Mucosa of gallbladder (tissue), 1 donor: ENCODE data around the gene LACTB. TPM values are rescaled to one million over a fixed set of nuclear protein-coding genes. Genes with fewer than 3 reads are reported as not detected.
A peak's percentile ranks its signal among the peaks of the same experiment; 100 is the strongest.
"Not testable (repeated sequence)": the region's sequence is repeated elsewhere in the genome, so short reads cannot be mapped to it uniquely, and the experiment has no call there.

ENCODE experiments used
- DNase-seq: peaks from one replicate; pipeline ENCODE4 v3.0.0-alpha.2; 2020; ENCODE audit warnings: low spot score
- total RNA-seq: library from RNA; stranded (reverse); gene quantifications from one replicate; pipeline ENCODE4 v1.2.1, GENCODE V29; 2021
- donor health status: DM: no; HTN: no; CAD: no.

Gene LACTB
- total RNA-seq, 1 donor from 2014 or later: 20.7 TPM

DNA sequence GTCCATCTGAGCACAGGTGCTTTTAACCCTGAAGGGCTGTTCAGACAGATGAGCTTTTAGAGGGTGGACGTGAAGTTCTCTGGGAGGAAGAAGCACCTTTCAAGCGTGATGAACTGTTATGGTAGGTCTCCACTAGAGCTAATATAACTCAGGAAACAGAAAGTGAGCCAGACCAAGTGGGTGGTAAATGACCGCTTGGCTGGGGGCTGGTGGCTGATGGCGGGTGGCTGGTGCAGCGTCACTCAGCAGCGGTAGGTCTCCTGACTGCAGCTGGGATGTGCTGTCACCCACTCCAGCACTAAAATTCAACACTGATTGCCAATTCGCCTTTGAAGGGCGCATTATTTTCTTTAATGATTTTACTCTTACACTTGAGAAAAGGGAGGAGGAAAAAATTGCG, 31.2 kb upstream of the LACTB start:
- DNase-seq: no peak

DNA sequence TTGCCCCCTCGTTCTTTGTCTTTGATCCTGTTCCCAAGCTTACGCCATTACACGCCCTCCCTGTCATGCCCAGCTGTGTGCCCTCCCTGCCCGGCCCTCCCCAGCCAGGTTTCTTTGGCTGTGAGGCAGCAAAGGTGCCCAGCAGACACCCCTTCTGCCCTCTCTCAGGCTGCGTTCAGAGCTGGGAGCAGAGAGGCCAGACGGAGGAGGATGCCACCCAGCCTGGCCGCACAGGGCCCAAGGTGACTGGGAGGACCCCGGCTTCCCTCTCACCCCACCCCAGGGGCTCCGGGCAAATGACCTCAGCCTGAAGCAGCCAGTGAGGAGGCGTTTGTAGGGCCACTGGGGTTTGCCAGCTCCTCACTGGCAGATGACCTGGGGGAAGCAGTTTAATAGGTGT, 30.8 kb upstream of the LACTB start:
- DNase-seq: no peak

GRCh38 chr15:63091679-63092446, 29.8 kb upstream of the LACTB start:
- DNase-seq: no peak

DNA sequence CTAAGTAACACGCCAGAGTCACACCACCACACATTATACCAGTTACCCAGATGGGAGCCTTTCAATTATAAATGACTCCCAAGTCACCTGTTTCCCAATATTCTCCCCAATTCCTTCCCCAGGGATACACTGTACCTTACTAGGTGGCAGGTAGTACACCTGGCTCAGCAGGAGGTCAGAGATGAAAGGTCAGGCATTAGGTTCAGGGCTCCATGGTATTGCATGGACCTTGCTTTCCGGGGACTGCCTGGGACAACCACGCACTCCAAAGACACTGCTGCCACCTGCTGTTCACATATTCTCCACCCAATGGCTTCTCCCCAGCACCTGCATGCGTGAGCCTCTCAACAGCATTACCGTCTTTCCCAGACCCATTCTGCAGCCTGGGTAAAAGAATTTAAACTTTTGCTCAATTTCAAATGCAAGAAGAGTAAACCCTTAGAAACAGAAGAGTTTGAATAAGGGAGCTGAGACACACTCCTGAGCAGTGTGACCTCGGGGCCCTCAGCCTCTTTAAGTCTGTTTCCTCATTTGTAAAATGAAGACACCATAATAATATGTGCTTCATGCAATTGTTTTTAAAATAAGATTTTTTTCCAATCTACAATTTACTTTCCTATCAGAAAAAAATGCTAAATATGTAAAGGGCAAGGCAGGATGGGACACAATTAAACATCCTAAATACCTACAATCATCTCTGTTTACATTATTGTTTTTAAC, 28.0 kb upstream of the LACTB start:
- DNase-seq: peak; percentile 86

DNA sequence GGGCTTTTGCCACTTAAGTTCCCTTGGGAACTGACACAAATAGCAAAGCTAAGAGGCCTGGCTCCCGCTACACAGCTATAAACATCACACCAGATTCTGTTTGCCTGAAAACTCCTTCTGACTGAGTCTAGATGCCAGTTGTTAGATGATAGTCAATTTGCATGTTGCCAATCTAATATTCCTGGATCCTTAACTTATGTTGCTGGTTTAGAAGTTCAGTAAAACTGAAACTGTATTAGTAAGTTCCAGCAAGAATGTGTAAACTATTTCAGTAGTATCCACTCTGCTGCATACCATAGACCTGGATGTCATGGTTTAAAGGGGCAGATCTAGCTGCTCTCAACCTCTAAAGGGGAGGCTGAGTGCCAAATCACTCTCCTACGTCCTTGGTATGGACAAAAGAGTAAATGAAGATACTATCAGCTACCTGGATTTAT, 27.1 kb upstream of the LACTB start:
- no peak for DNase-seq

DNA sequence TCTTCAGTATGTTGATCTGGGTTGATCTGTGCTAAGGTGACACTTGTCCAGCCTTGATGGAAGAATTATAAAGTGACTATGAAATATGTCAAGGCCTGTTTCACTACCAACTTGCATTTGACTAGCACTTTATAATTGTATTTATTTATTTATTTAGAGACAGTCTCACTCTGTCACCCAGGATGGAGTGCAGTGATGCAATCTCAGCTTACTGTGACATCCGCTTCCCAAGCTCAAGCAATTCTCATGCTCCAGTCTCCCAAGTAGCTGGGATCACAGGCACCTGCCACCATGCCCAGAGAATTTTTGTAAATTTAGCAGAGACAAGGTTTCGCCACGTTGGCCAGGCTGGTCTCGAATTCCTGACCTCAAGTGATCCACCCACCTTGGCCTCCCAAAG, 25.5 kb upstream of the LACTB start:
- DNase-seq: no peak

- DNase-seq: not testable (repeated sequence)
These were observed 22.8 kb upstream of the LACTB start for GRCh38 chr15:63098901-63099300.

GRCh38 chr15:63099581-63099980, 22.1 kb upstream of the LACTB start:
- not testable (repeated sequence) for DNase-seq

GRCh38 chr15:63103416-63103815, 18.2 kb upstream of the LACTB start:
- no peak for DNase-seq

- no peak for DNase-seq
These were observed 16.9 kb upstream of the LACTB start for GRCh38 chr15:63104727-63105126.

- DNase-seq: not testable (repeated sequence)
These were observed 16.3 kb upstream of the LACTB start for GRCh38 chr15:63105354-63105753.

GRCh38 chr15:63107895-63108546, 13.6 kb upstream of the LACTB start:
- DNase-seq: peak; percentile 80

DNA sequence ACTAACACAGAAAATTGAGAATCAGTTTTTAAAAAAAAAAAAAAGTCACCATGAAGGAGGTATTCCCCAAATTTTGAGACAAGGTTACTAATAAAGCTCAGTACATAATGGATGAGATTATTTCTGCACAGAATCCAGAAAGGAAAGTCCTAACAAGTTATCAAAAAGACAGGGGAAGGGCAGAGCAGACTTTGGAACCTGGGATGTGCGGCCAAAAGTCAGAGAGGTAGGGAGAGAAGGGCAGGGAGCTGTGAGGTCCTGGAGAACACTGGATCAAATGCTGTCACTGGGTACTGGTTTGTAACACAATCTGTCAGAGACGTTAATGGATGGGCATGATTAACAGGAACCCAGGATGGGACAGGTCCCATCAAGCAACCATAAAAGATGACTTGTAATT, 12.2 kb upstream of the LACTB start:
- DNase-seq: no peak

DNA sequence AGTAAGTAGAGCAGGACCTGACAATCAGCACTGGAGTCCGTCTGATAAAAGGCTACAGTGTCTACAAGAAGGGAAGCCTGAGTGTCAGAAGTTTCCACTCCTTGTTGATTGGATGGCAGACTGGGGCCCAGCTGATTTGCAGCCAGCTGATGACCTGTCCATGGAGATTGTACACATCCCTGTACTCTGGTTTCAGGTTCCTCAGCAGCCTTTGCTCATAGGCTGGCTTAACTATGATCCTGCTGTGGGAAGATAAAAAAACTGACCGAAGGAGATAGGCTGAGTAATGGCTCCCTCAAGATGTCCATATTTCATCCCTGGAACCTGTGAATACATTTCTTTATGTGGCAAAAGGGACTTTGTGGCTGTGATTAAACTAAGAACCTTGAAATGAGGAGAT, 11.7 kb upstream of the LACTB start:
- DNase-seq: no peak

DNA sequence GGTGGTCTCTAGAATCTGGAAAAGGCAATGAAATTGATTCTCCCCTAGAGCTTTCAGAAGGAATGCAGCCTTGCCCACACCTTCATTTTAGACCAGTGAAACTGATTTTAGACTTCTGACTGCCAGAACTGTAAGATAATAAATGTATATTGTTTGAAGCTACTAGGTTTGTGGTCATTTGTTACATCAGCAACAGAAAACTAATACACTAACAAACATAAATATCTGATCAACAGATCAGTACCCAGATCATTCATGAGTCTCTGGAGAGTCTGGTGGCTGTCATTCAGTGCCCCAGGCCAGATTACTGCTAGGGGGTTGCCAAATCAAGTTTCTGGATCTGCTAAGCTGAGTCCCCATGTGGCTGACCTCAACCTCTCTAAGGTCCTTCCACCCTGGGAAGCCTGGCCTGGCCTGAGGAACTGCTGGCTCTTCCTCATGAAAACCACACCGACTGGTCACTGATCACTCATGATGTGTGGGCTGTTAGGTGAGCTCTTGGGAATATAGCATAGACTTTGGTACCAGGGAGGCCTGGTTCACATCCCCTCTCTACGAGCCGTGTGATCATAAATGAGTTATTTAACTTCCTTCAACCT, 11.1 kb upstream of the LACTB start:
- DNase-seq: no peak

DNA sequence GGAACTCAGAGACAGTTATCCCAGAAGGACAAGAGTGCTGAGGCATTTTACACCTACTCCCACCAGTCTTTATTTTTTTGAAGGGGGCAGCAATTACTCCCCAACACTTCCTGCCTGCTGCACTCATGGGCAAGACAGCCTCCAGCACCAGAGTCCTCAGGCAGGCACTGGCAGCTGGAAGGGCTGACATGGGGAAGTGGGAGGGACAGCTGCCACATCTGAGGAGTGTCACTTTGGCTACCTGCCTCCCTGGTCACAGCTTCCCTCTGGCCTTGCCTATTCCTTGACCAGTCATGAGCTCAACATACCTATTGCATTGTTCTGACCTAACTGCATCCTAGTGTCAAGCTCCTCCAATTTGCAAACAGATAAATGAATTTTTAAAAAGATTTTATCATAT, 10.2 kb upstream of the LACTB start:
- no peak for DNase-seq

- no peak for DNase-seq
These were observed 8.8 kb upstream of the LACTB start for GRCh38 chr15:63112871-63113270.

GRCh38 chr15:63114465-63114864, 7.2 kb upstream of the LACTB start:
- no peak for DNase-seq

DNA sequence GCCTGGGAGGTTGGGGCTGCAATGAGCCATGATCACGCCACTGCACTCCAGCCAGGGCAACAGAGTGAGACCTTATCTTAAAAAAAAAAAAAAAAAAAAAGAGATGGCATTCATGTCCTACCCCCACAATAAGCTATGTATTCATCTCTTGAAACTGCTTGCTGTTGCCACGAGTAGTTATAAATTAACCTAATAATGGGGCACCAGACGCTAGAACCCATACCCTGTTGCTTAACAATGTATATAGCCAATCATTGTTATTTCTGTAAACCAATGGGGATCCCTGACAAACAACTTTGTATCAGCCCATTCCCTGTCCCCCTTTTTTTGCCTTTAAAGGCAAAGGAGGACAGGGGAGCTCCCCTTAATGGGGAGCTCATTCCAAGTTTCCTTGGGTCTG, 2.8 kb upstream of the LACTB start:
- DNase-seq: no peak

- peak; percentile 78 for DNase-seq
These were observed 578 bp downstream of the LACTB start for GRCh38 chr15:63122002-63122875.

DNA sequence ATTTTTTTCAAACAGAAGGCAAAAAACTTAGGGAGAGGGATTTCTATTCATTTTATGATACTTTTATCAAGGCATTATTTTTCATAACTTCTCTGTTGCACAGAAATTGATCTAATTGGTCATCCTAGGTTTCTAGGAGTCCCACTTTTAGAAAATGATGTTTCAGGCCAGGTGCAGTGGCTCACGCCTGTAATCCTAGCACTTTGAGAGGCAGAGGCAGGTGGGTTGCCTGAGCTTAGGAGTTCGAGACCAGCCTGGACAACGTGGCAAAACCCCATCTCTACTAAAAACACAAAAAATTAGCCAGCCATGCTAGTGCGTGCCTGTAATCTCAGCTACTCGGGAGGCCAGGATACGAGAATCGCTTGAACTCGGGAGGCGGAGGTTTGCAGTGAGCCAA, 2.8 kb downstream of the LACTB start:
- DNase-seq: no peak
